Hindlimb muscle (tissue), 1 donor: ENCODE measurements around the gene TCOF1. TPM values are rescaled to one million over a fixed set of nuclear protein-coding genes. Genes with fewer than 3 reads are reported as not detected.
"Not testable (repeated sequence)": the region's sequence is repeated elsewhere in the genome, so short reads cannot be mapped to it uniquely, and the experiment has no call there.

Experiments used
- DNase-seq: peaks from one replicate; pipeline ENCODE4 v3.0.0-alpha.2; 2013
- polyA plus RNA-seq: library from polyadenylated mRNA; unstranded; fragments of 120-200 nt; gene quantifications from one replicate; pipeline ENCODE4 v1.2.1, GENCODE V29; 2013; ENCODE audit not compliant: insufficient read length

Gene TCOF1
- polyA plus RNA-seq, 1 donor: 23.5 TPM

DNA sequence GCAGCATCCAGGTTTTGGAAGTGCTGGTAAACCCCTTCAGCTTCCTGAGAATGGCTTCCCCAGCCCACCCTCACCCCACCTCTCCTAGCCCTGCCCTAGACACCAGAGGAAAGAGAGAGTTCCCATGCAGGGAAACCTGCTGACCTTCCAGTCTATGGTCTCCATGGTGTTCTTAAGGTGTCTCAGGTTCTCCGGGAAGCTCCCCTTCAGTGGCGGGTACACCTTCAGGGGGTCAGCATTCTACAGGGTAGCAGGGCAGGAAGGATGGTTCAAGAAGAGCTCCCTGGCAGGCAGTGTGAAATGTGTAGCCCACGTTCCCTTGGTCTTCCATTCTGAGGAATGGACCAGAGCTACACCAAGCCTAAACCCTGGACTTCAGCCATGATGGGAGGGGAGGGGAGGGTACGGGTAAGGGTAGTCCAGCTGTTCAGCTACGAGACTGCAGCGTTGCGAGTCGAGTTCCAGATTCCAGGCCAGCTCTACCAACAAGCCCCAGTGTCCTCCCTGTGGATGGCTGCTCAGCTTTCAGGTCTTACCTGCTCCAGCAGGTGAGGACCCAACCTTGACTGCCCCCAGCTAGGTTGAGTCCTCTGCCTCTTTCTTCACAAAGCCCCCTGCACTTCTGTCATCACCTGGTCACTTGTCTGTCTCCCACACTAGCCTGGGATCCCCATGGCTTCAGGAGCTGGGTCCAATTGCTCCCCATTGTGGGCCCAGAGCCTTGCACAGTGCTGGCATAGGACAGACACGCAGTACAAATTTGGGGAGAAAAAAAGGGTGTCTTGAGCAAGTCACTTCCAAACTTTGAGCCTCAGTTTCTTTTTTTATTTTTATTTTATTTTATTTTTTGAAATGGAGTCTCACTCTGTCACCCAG lies 47.7 kb downstream of the TCOF1 start:
- DNase-seq: no peak

DNA sequence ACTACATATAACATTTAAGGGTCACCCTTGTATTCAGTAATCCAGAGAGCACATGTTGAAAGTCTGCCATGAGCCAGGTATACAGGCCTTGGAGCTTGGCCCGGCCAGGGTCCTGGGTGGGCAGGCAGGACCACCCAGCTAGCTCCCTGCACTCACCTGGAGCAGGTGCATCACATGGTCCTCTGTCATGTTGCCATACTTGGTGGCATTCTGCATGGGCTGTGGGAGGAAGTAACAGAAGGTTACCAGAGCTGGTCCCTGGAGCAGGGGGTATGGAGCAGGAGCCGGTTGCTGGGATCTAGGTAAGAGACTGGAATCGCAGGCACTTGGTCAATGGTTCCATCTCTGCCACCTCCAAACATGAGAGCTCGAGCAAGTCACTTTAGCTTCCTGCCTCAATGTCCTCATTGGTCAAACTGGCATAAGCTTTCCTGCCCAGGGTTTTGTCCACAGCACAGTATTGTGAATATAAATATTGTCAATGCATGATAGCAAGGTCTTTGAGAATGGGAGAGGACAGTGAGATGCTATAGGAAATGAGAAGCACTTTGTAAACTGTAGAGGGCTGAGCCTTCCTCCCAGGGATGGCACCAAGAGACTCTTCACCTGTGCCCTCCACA lies 48.7 kb downstream of the TCOF1 start:
- DNase-seq: no peak

DNA sequence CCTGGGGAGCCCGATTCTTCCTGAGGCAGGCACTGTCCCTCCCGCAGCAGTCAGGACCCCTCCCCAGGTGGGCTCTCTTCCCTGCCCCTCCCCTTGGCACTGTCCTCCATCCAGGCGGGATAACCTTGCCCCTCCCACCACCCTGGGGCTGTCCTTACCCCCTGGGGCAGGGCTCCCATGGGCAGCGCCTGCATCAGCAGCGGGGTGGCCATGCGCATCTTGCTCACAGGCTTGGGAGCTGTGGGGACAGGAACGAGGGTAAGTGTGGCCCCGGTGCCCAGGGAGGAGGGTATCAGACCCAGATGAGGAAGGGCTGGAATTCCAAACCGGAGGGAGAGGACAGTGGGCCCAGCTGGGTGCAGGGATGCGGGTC lies 49.2 kb downstream of the TCOF1 start:
- no peak for DNase-seq

DNA sequence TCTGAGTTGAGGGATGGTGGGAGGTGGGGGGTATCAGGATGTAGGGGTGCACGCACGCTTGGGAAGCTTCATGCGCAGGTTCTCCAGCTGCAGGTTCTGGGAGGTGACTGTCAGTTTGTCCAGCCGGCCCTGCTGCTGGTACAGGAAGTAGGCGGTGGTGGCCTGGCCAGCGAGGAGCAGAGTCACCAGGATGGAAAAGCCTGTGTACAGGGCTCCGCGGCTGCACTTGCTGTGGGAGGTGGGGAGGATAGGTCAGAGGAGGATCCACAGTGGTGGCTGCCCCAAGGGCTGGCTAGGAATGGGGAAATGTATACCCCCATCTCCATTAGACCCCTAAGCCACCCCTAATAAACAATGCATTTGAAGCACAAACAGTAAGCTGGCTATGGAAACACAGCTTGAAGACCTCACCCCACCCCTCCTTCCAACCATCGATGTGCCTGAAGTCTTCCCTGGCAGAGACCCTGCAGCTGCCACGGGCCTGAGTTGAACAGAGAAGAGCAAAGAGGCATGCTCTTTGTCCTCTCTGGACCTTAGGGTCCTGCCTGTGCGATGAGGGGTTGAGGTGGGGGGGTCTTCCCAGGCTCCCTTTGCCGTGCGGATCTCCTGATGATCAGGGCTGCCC lies 49.7 kb downstream of the TCOF1 start:
- DNase-seq: no peak

DNA sequence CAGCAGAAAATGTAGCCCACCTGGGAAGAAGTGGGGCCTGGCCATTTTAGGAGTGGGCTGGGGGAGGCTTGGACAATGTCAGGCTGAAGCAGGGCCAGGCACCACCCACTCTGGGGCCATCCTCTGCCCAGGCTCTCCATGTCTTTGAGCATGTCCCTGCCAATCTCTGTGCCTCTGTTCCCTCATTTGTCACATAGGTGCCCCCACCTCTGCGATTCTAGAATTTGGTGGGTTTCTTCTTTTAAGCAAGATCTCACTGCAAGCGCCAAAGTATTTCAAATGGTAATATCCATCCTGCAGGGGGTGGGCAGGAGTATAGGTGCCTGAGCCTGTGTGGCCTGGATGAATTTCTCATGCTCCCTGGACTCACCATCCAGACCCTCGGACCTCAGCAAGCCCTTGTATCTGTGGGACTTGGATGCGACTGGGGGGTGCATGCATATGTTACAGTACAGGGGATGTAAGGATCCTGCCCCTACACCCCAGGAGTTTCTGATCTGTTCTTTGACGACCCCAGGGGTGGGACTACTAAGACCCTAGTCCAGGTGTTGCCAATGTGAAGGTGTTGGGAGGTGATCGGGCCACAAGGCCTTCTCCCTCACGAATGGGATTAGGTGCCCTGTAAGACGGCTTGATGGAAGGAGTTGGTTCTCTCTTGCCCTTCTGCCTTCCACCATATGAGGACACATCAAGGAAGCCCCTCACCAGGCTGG lies 50.9 kb downstream of the TCOF1 start:
- DNase-seq: no peak

DNA sequence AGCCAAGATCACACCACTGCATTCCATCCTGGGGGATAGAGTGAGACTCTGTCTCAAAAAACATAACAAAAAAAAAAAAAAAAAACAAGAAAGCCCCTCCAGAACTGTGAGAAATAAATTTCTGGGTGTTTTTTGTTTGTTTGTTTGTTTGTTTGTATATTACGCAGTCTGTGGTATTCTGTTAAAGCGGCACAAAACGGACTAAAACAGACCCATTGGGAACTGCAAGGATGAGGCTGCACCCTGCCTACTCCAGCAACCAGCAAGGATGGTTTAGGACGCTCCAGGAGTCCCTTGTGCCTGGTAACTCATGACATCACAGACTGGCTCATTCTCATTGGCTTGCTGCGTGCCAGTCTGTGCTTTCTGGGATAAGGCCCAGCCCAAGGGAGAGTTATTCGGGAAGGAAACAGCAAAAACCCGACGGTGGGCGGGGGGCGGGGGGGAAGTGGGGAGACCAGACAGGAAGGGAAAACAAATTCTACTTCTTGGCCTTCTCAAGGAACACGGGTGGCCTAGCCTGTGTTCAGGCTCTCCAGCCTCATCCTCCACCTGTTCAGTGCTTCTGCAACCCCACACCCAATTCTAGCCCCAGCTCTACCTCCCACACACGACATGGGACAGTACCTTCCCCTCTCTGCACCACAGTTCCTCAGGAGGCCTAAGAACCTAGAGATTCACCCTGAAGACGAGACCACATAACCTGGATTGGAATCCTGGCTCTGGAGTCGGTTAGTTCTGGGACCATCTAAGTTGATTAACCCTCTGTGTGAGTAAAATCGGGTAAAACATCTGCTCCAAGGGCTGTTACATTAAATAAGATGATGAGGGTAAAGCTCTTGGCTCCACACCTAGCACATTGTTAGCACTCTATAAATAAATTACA lies 52.4 kb downstream of the TCOF1 start:
- DNase-seq: peak; percentile 82

DNA sequence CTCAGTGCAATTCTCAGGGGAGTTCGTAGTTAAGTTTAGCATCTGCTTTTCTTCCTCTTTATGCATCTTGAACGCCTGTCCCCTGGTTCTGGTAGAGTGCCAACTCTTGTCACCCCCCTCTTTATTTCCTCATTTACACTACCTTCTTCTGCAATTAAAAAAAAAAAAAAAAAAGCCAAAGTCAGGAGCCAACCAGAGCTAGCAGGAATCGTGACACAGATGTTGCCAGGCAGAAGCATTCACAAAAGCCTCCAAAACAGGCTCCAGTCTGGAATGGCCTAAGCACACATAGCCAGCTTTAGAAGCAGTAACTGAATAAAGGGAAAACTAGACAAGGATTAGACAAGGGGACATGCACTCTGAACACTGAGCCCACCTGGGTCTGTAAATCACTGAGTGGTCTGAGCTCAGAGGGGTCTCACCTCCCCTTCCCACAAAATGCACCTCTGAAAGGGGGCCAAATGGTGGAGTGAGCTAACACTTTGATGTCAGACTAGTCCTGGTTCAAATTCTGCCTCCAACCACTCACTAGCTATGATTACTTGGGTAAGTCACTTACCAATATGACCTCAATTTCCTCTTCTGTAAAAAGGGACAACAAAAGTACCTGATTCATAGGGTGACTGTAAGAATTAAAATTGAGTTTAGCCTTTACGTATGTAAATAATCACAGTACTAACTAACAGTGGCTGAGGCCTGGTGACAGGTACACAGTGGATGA lies 53.2 kb downstream of the TCOF1 start:
- DNase-seq: peak; percentile 81

DNA sequence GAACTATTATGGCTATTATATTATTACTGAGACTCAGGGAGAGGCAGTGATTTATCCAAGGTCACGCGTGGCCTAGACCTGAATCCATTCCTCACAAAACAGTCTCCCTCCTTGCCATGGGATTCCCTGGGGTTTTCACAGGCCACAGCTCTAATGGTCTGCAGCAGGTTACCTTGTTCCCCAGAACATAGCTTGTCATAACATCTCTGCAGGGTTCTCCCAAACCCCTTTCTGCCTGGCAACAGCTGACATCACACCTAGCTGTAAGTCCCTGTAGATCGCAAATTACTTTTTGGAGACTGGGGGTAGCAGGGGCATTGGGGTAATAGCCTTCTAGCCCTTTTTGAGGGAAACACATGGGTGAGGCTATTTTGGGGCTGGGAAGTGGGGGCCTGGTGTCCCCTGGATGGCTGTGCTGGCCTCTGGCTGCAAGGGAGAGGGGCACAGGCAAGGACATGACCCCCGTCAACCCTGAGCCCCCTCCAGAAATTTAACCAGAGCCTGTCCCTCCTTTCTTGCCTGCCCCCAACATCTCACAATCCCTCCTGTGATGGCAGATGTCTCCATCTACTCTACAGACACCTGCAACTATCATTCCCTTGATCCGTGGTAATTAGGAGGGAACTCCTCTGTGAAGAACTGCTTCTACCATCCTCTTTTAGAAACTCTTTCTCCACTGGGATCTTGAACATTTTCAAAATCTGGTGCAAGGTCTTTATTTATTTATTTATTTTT lies 53.9 kb downstream of the TCOF1 start:
- peak; percentile 13 for DNase-seq

DNA sequence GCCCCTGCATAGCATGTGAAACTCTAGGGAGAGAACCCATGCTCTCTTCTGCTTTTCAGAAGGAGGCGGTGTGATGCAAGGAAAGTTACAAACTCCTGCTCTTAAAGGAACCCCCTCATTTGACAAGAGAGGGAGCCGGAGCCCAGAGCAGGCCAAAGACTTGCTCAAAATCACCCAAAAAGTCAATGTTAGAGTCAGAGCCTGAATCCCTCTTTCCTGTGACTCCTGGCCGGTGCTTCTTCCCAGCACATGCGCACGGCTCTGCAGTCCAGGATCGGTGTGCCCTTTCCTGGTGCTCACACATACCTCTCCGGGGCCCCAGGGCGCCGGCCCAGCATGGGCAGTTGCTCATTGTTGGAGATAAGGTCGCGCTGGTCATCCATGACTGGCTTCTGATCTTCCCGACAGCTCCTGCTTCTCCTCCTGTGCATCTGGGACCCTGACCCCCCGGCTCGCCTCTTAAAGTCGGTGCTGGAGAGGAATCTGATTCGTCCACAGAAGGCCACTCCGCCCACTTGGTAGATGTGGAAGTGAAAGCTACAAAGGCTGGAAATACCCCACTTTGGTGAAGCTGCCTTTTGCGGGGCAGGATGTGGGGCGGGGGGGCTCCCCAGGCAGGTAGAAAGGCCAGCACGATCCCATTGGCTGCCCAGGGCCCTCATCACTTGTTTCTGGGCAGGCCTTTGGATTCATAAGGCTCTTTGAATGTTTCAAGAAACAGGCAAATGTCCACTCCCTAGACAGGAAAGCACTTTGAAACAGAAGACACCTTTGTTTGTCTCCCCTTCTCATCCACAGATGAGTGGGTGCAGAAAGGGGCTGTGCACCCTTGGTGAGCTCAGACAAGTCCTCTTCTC lies 55.0 kb downstream of the TCOF1 start, which contains the start of gene CD74:
CD74 (minus strand) TSS at position 592 of the 857 bp plus-strand sequence; CDS start at position 431, 161 bp downstream.
- DNase-seq: peak; percentile 58

DNA sequence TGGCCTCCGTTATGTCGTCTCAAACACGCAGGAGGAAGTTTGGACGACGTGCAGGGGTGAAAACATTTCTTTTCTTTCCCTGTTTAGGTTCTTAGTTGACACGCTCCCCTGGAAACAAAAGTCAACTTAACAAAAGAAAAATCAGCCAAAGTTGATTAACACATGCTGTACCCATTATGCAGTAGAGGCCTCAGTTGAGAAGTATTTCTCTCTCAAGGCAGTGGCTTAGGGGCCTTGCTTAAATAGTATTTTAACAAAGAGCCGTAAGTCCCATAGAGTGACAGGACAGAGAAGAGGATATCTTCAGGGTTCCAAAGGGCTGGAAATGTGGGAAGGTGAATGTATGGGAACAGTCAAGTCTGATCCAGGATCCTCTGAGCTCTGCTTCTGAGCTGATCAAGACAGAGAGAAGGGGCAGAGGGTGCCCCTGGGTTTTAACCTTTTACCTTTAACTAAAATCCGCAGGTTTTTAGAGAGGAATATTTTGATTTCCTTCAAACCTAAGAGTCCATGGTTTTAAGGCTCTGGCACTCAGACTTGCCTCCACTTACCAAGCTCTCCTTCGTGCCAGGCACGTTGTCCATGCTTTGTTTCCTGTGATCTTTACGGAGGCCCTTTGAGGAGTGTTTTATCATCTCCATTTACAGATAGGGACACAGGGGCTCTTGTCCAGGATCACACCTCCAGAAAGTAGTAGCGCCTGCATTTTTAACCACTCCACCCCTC lies 55.8 kb downstream of the TCOF1 start:
- DNase-seq: no peak

DNA sequence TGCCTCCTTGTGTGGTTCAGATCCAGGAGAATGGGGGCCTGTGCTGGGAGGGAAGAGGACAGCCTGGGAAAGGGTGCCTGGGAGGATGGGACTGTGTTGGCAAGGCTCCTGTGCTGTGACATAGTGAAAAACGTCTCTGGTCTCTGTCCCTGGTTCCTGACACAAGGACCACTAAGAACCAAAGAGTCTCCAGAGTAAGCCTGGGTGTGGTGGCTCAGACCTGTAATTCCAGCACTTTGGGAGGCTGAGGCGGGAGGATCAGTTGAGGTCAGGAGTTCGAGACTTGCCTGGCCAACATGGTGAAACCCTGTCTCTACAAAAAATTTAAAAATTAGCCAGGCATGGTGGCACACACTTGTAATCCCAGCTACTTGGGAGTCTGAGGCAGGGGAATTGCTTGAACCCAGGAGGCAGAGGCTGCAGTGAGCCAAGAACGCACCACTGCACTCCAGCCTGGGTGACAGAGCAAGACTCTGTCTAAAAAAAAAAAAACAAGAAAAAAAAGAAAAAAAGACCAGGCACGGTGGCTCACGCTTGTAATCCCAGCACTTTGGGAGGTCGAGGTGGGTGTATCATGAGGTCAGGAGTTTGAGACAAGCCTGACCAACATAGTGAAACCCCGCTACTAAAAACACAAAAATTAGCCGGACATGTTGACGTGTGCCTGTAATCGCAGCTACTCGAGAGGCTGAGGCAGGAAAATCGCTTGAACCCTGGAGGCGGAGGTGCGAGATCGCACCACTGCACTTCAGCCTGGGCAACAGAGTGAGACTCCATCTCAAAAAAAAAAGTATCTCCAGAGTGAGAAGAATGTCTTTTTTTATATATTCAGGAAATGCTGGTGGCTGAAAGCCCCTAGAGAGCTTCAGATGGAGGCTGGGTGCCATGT lies 56.6 kb downstream of the TCOF1 start:
- DNase-seq: not testable (repeated sequence)

DNA sequence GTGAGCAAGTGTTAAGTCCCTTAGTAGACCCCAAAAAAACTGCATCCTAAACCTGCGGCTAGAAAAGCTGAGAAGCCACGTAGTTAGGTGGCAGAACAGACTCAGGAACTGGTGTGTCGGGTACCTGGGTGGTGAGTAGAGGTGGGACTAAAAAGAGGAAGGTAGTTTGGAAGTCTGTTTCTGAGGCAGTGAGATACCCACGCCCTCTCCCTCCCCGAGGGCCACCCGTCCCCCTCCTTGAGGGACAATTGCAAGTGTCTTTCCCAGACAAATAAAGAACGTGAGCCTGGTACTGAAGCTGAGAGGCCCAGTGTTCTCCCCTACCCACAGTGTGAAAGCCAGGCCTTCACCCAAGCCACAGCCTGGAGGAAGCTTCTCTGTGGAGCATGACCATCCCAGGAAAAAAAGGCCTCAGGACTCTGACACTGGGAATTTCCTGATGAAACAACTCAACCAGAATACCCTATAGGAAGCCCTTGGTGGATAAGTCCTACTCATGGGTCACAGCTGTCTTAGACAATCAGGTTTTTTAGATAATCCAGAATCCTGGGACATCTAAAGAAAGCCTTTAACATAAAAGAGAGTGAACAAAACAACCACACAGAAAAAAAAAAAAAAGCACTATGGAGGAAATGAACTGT lies 62.3 kb downstream of the TCOF1 start:
- DNase-seq: no peak

DNA sequence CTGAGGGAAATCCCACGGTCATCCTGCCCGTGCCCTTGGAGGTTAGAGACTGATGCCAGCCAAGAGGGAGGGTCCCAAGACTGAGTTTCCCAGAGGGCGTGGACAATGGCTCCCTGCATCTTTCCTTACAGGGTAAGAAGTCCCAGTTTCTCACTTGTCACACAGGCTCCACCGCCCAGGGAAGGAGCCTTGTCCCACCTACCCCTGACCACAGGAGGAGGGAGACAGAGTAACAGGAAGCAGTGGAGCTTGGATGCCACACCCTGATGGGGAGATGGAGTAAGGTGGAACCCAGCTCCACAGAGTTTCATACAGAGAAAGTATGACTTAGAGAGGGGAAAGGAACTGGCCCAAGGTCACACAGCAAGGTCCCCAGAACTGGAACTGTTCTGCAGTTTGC lies 64.6 kb downstream of the TCOF1 start:
- no peak for DNase-seq

DNA sequence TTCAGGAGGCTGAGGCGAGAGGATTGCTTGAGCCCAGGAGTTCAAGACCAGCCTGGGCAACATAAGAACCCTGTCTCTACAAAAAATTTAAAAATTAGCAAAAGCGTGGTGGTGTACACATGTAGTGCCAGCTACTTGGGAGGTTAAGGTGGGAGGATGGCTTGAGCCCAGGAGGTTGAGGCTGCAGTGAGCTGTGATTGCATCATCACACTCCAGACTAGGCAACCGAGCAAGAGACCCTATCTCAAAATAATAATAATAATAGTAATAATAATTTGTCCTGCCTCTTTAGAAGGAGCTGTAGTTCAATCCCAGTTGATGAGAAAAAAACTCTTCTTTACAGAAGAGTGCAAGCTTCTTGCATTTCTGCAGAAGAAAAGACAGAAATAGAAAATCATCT lies 65.3 kb downstream of the TCOF1 start:
- no peak for DNase-seq

DNA sequence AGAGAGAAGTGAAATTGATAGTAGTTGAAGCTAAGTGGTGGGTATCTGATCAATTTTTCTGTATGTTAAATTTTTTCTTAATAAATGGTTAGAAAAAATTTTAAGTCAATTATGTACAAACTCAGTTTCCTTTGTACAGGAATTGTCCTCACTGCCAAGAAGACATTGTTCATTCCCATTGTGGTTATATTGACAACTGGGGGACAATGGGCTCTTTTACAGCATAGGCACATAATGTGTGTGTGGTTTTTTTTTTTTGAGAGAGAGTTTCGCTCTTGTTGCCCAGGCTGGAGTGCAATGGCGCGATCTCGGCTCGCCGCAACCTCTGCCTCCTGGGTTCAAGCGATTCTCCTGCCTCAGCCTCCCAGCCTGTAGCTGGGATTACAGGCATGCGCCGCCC lies 68.7 kb downstream of the TCOF1 start:
- DNase-seq: not testable (repeated sequence)

DNA sequence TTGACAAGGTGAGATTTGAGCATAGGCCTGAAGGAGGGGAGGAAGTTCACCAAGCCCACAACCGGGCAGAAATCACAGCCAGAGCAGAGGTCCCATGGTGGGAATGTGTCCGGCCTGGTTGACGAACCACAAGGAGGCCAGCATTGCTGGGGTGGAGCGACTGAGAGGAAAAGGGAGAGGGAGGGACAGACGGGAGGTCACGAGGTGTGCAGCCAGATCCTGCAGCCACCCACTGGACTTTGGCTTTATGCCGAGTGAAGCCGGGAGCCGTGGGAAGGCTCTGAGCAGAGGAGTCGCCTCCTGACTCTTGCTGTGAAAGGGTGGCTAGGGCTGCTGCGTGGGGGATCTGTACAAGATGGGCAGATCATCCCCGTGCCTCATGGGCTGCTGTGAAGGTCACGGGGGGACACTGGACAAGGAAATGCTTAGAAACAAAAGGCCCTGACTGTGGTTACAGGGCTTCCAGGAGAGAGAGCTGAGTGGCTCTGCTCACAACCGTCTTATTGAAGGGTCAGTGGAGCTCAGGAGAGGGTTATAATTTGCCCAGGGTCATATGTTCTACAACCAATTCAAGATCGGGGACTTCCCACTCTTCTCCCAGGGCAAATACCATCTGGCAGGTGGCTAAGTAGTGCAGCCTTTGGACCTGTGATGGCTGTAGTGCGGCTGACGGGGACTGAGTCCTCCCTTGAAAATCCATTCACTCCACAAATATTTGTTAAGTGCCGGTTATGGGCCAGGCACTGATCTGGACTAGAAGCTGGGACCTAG lies 70.8 kb downstream of the TCOF1 start:
- no peak for DNase-seq
